Naive thymus-derived CD4-positive, alpha-beta T cell (primary cell): Measurements from ENCODE around the gene SH2D4B. TPM values are rescaled to one million over a fixed set of nuclear protein-coding genes. Genes with fewer than 3 reads are reported as not detected.

Experiments used
- ATAC-seq: fragments of 150-1000 bp; cut with Tn5 transposase; 2 replicates; pipeline ENCODE4 v1.10.0; 2021; ENCODE audit warnings: mild to moderate bottlenecking, moderate library complexity
- CTCF ChIA-PET: fragments of 350-600 bp; sonication (Branson Sonifier 250); formaldehyde crosslinking; loops from one replicate; lab custom pipeline; 2021; ENCODE audit warnings: antibody characterized with exemption; lab: Charles Lee
- POLR2A ChIA-PET: fragments of 350-600 bp; sonication (Branson Sonifier 250); formaldehyde crosslinking; loops from one replicate; lab custom pipeline; 2021; ENCODE audit warnings: antibody characterized with exemption, inconsistent platforms; lab: Charles Lee
- DNase-seq, 9 donors: peaks; one replicate each; pipeline versions ENCODE4 v3.0.0 to v3.0.0-alpha.2; 2020 to 2022; ENCODE audit warnings: mixed read lengths in 1 of 9
- H3K27ac ChIP-seq: one replicate; pipeline ENCODE4 v1.7.0; 2013; ENCODE audit warnings: mild to moderate bottlenecking, low read depth, low read length, moderate library complexity
- H3K27me3 ChIP-seq, 2 donors: one replicate each; pipeline ENCODE4 v1.7.0; 2013; ENCODE audit warnings: low read length in 2 of 2, mild to moderate bottlenecking in 2 of 2, moderate library complexity in 2 of 2; ENCODE audit not compliant: control insufficient read depth in 2 of 2, insufficient read depth in 2 of 2
- H3K36me3 ChIP-seq, 3 experiments: 1 replicate in 2 of 3; 2 replicates in 1 of 3; pipeline ENCODE4 v1.7.0; 2013; ENCODE audit warnings: low read length in 3 of 3, mild to moderate bottlenecking in 3 of 3, moderate library complexity in 1 of 3; ENCODE audit not compliant: insufficient read depth in 3 of 3, control insufficient read depth in 2 of 3
- H3K4me1 ChIP-seq, 2 donors: one replicate each; pipeline ENCODE4 v1.7.0; 2013; ENCODE audit warnings: low read length in 2 of 2, mild to moderate bottlenecking in 2 of 2, moderate library complexity in 1 of 2; ENCODE audit not compliant: control insufficient read depth in 2 of 2, insufficient read depth in 2 of 2
- H3K4me3 ChIP-seq: 2 replicates; pipeline ENCODE4 v1.7.0; 2013; ENCODE audit warnings: mild to moderate bottlenecking, low read length
- H3K9me3 ChIP-seq, 3 experiments: 1 replicate in 2 of 3; 2 replicates in 1 of 3; pipeline ENCODE4 v1.7.0; 2013; ENCODE audit warnings: low read length in 3 of 3; ENCODE audit not compliant: control insufficient read depth in 2 of 3
- H3K27ac Mint-ChIP-seq, 9 donors: one replicate each; pipeline ENCODE4 v1.8.0; 2020 to 2022; ENCODE audit warnings: mixed read lengths in 9 of 9, mild to moderate bottlenecking in 8 of 9, moderate library complexity in 5 of 9, inconsistent platforms in 2 of 9
- H3K27me3 Mint-ChIP-seq, 5 donors: one replicate each; pipeline ENCODE4 v1.8.0; 2021 to 2022; ENCODE audit warnings: mixed read lengths in 5 of 5, mild to moderate bottlenecking in 1 of 5
- H3K36me3 Mint-ChIP-seq, 5 donors: one replicate each; pipeline ENCODE4 v1.8.0; 2020 to 2022; ENCODE audit warnings: mixed read lengths in 5 of 5, mild to moderate bottlenecking in 3 of 5, inconsistent platforms in 1 of 5
- H3K4me1 Mint-ChIP-seq, 7 donors: one replicate each; pipeline ENCODE4 v1.8.0; 2020 to 2022; ENCODE audit warnings: mixed read lengths in 7 of 7, mild to moderate bottlenecking in 3 of 7, inconsistent platforms in 1 of 7
- H3K4me3 Mint-ChIP-seq, 10 donors: one replicate each; pipeline ENCODE4 v1.8.0; 2020 to 2022; ENCODE audit warnings: mild to moderate bottlenecking in 10 of 10, mixed read lengths in 10 of 10, moderate library complexity in 6 of 10, inconsistent platforms in 2 of 10
- H3K9me3 Mint-ChIP-seq, 11 donors: one replicate each; pipeline ENCODE4 v1.8.0; 2020 to 2022; ENCODE audit warnings: mixed read lengths in 11 of 11, mild to moderate bottlenecking in 4 of 11, inconsistent platforms in 1 of 11, moderate library complexity in 1 of 11
- intact Hi-C, 2 donors: fragments of 100-400 bp; cut with micrococcal nuclease; formaldehyde crosslinking; loops; one replicate each; pipeline ENCODE4 v1.15.1; 2023
- polyA plus RNA-seq, 2 donors: library from polyadenylated mRNA; unstranded; fragments of 300-500 nt; fragmentation: Illumina TruSeq; gene quantifications; one replicate each; pipeline ENCODE4 v1.2.3, GENCODE V29; 2021
- total RNA-seq, 6 experiments: library from RNA in 5 of 6; stranded (reverse) in 5 of 6; gene quantifications; 1 replicate in 5 of 6; 2 replicates in 1 of 6; pipeline ENCODE4 v1.2.3 and lab custom pipeline; 2021 to 2026

The SH2D4B gene
- total and polyA plus RNA-seq, 7 experiments from 2014 or later: 0.10 to 0.51 (median 0.14) TPM; not detected in 2

DNA sequence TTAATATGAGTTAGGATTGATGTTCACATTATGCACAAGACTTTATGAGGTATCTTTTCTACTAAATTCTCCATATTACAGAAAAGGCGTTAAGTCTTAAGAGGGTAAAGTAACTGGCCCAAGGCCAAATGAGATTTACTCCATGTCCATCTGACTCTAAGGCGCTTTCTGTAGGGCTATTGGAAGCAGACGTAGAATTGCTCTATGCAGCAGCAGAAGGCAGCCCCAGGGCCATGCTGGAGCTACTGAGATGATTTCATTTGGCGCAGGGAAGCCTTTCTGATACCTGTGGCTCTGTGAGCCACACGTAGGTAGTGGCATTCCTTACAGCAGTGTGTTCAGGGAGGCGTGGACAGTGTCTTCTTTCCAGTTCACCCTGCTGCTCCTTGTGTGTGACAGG, 133.1 kb downstream of the SH2D4B start:
- POLR2A ChIA-PET: no interaction called here
- Histone ChIP-seq H3K27ac (no peak overlapping the region), H3K4me1 (no peaks in the 10 kb centered on the region), H3K27me3 (no peaks in the 10 kb centered on the region), H3K4me3 (no peak overlapping the region), H3K9me3 (no peaks in the 10 kb centered on the region), H3K36me3 (no peaks in the 10 kb centered on the region)
- DNase-seq: no peak
- H3K4me1 Mint-ChIP-seq: peaks cover 0 to 2% (median 0%) of the 10 kb centered on the region in 7 donors
- H3K9me3 Mint-ChIP-seq: peaks cover 0 to 2% (median 0%) of the 10 kb centered on the region in 11 donors
- H3K4me3 Mint-ChIP-seq: no peak overlapping the region
- CTCF ChIA-PET: interaction anchor here (2.9 kb wide), 1 partner anchor 9 kb away, joined by 8 read pairs; no protein-coding TSS in a partner anchor
- no peak overlapping the region for H3K27ac Mint-ChIP-seq
- peaks cover 0 to 14% (median 0%) of the 10 kb centered on the region in 5 donors for H3K27me3 Mint-ChIP-seq
- intact Hi-C loops: no loop called here
- H3K36me3 Mint-ChIP-seq: no peaks in the 10 kb centered on the region
- ATAC-seq: no peak

DNA sequence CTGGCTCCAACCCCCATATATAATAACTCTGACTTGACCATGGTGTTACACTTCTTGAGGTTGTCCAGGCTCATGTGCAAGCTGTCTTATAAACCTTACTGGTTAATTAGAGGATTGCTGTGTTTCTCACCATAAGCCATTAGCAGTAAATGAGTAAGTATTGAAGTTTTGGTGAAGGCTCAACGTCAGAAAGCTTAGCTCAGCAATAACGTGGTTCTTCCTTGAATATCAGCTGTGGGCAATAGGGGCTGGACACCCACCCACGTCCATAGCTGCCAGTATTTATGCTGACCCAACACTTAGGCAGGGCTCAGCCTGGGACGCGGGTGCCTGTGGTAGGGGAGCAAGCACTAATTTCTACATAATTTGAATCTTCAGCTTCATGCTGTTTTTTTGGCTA, 134.1 kb downstream of the SH2D4B start:
- intact Hi-C loops: no loop called here
- Mint-ChIP-seq H3K4me1 (peaks cover 0 to 2% (median 0%) of the 10 kb centered on the region in 7 donors), H3K36me3 (no peaks in the 10 kb centered on the region), H3K27ac (no peak overlapping the region), H3K4me3 (no peak overlapping the region), H3K27me3 (peaks cover 0 to 12% (median 0%) of the 10 kb centered on the region in 5 donors), H3K9me3 (peaks cover 0 to 2% (median 0%) of the 10 kb centered on the region in 11 donors)
- no peak for DNase-seq
- H3K9me3 ChIP-seq: no peaks in the 10 kb centered on the region
- no peaks in the 10 kb centered on the region for H3K27me3 ChIP-seq
- ChIA-PET CTCF (interaction anchor here (2.9 kb wide), 1 partner anchor 10 kb away, joined by 8 read pairs; no protein-coding TSS in a partner anchor), POLR2A (no interaction called here)
- no peak for ATAC-seq
- H3K27ac ChIP-seq: no peak overlapping the region
- H3K4me1 ChIP-seq: no peaks in the 10 kb centered on the region
- no peaks in the 10 kb centered on the region for H3K36me3 ChIP-seq
- no peak overlapping the region for H3K4me3 ChIP-seq

DNA sequence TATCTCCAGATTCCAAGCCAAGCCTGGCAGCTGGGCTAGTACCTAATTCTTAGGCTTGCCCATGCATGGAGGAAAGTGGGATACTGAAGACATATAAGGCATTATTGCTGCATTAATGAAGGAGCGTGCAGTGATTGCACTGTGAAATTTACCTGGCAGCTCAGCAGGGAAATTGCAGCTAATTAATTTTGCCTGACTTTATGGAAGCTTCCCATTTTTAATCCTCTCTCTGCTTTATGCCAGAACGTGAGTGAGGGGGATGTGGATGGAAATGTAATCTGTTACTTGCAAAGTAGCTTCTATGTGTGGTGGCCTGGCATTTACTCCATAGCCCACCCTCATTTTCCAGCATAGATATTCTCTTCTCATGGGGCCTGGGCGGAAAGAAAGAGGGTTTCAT, 134.9 kb downstream of the SH2D4B start:
- ATAC-seq: no peak
- H3K4me3 Mint-ChIP-seq: no peak overlapping the region
- ChIA-PET POLR2A (no interaction called here), CTCF (interaction anchor here (2.9 kb wide), 1 partner anchor 10 kb away, joined by 8 read pairs; no protein-coding TSS in a partner anchor)
- H3K4me1 Mint-ChIP-seq: peaks cover 0 to 2% (median 0%) of the 10 kb centered on the region in 7 donors
- Histone ChIP-seq H3K4me1 (no peaks in the 10 kb centered on the region), H3K4me3 (no peak overlapping the region), H3K9me3 (no peaks in the 10 kb centered on the region), H3K27me3 (no peaks in the 10 kb centered on the region), H3K36me3 (no peaks in the 10 kb centered on the region), H3K27ac (no peak overlapping the region)
- H3K36me3 Mint-ChIP-seq: no peaks in the 10 kb centered on the region
- intact Hi-C loops: no loop called here
- H3K27me3 Mint-ChIP-seq: peaks cover 0 to 12% (median 0%) of the 10 kb centered on the region in 5 donors
- peaks cover 0 to 2% (median 0%) of the 10 kb centered on the region in 11 donors for H3K9me3 Mint-ChIP-seq
- no peak for DNase-seq
- no peak overlapping the region for H3K27ac Mint-ChIP-seq

DNA sequence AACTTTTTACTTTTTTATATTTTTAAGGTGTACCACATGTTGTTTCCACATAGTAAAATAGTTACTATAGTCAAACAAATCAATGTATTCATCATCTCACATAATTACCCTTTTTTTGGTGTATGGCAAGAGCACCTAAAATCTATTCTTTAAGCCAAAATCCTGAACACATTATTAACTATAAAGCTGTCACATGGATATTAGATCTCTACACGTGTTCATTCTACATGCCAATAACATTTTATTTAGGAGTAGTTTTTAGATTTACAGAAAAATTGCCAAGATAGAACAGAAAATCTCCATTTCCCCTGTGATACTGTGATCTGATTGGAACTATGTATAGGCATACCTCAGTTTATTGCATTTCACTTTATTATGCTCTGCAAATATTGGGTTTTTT, 137.1 kb downstream of the SH2D4B start:
- Mint-ChIP-seq H3K36me3 (no peaks in the 10 kb centered on the region), H3K27ac (no peak overlapping the region), H3K4me3 (no peak overlapping the region), H3K4me1 (no peaks in the 10 kb centered on the region), H3K27me3 (peaks cover 5 to 13% (median 5%) of the 10 kb centered on the region in 5 donors), H3K9me3 (peaks cover 0 to 2% (median 0%) of the 10 kb centered on the region in 11 donors)
- no peaks in the 10 kb centered on the region for H3K4me1 ChIP-seq
- H3K9me3 ChIP-seq: no peaks in the 10 kb centered on the region
- H3K36me3 ChIP-seq: no peaks in the 10 kb centered on the region
- intact Hi-C loops: no loop called here
- H3K4me3 ChIP-seq: no peak overlapping the region
- H3K27ac ChIP-seq: no peak overlapping the region
- CTCF ChIA-PET: interaction anchor here (0.8 kb wide), 1 partner anchor 262 kb away, joined by 3 read pairs; no protein-coding TSS in a partner anchor
- POLR2A ChIA-PET: no interaction called here
- DNase-seq: no peak
- H3K27me3 ChIP-seq: no peaks in the 10 kb centered on the region
- ATAC-seq: no peak

DNA sequence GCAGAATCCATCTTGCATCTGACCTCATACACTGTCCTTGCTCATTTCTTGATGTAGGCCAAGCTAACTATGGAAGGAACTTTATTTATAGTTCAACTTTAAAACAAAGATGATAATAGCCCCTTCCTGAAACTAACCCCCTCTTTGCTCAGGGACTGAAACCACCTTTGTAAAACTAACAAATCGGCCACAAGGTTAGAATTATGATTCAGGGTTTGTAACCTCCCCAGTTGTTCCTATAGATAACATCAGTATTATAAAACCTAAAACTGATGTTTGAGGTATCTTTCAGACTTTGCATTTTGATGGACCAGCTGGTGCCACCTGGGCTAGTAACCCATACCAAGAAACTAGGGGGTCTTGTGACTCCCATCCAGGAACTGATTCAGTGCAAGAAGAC, 143.4 kb downstream of the SH2D4B start:
- H3K4me3 Mint-ChIP-seq: no peak overlapping the region
- H3K4me1 Mint-ChIP-seq: peaks cover 0 to 4% (median 0%) of the 10 kb centered on the region in 7 donors
- H3K9me3 ChIP-seq: no peaks in the 10 kb centered on the region
- ChIA-PET POLR2A (no interaction called here), CTCF (no interaction called here)
- no peak for DNase-seq
- H3K27ac ChIP-seq: no peak overlapping the region
- intact Hi-C loops: loop anchor here in 1 of 2 donors (5.0 kb wide), 1 partner anchor 144 kb away; the partner anchor contains the start of gene SH2D4B
- H3K9me3 Mint-ChIP-seq: no peaks in the 10 kb centered on the region
- H3K36me3 ChIP-seq: no peaks in the 10 kb centered on the region
- H3K36me3 Mint-ChIP-seq: no peaks in the 10 kb centered on the region
- H3K27me3 Mint-ChIP-seq: peaks cover 4 to 8% (median 5%) of the 10 kb centered on the region in 5 donors
- no peaks in the 10 kb centered on the region for H3K4me1 ChIP-seq
- ATAC-seq: no peak
- no peak overlapping the region for H3K27ac Mint-ChIP-seq
- H3K4me3 ChIP-seq: no peak overlapping the region
- H3K27me3 ChIP-seq: no peaks in the 10 kb centered on the region

DNA sequence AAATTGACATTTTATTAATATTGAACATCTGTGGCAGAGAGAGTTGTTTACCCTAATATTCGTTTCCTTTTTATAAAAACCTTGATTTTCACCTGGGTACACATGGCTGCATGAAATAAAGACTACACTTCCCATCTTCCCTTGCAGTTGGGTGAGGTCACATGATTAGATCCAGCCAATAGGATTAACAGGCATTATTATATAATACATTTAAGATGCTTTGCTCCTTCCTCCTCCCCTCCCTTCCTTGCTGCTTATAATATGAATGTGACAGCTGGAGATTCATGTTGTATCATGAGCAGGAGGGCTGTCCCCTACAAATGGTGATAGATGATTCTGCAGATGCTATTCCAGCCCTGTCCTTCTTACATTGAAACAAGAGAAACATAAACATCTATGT, 146.6 kb downstream of the SH2D4B start:
- H3K27me3 Mint-ChIP-seq: peaks cover 0 to 3% (median 0%) of the 10 kb centered on the region in 5 donors
- no peaks in the 10 kb centered on the region for H3K9me3 Mint-ChIP-seq
- H3K4me1 ChIP-seq: no peaks in the 10 kb centered on the region
- H3K4me3 Mint-ChIP-seq: no peak overlapping the region
- H3K9me3 ChIP-seq: no peaks in the 10 kb centered on the region
- no peak overlapping the region for H3K27ac ChIP-seq
- no peaks in the 10 kb centered on the region for H3K27me3 ChIP-seq
- H3K27ac Mint-ChIP-seq: peak overlapping the region in 2 of 9 donors; percentile 19 to 54
- ATAC-seq: peak; percentile 86
- H3K4me3 ChIP-seq: no peak overlapping the region
- DNase-seq: peak in 7 of 9 donors; percentile 42 to 71 (median 57)
- peaks cover 0 to 4% (median 0%) of the 10 kb centered on the region in 7 donors for H3K4me1 Mint-ChIP-seq
- intact Hi-C loops: loop anchor here in 1 of 2 donors (5.0 kb wide), 1 partner anchor 147 kb away; the partner anchor contains the start of gene SH2D4B
- POLR2A ChIA-PET: no interaction called here
- H3K36me3 ChIP-seq: no peaks in the 10 kb centered on the region
- H3K36me3 Mint-ChIP-seq: no peaks in the 10 kb centered on the region
- CTCF ChIA-PET: no interaction called here

DNA sequence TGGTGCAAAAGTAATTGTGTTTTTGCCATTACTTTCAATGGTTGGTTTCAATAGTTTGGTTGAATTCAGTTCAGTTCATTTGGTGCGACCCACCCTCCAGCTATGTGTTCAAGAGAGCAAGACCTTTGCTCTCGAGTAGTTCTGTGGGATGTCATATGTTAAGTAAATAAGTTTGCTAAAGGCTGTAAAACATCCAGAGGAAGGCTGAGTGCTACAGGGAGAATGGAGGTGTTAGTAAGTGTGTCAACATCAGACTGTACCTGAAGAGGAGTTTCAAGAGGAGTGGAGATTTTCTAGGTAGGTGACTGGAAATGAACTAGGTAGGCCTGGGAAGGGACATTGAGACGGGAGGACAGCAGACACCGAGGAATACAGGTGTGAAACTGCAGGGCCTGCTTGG, 147.7 kb downstream of the SH2D4B start:
- CTCF ChIA-PET: interaction anchor here (1.5 kb wide), 1 partner anchor 22 kb away, joined by 4 read pairs; no protein-coding TSS in a partner anchor
- POLR2A ChIA-PET: no interaction called here
- Histone ChIP-seq H3K9me3 (no peaks in the 10 kb centered on the region), H3K4me3 (no peak overlapping the region), H3K36me3 (no peaks in the 10 kb centered on the region), H3K27me3 (no peaks in the 10 kb centered on the region), H3K4me1 (no peaks in the 10 kb centered on the region), H3K27ac (no peak overlapping the region)
- Mint-ChIP-seq H3K4me3 (no peak overlapping the region), H3K9me3 (no peaks in the 10 kb centered on the region), H3K27ac (peak overlapping the region in 1 of 9 donors; percentile 26), H3K36me3 (no peaks in the 10 kb centered on the region), H3K4me1 (peaks cover 0 to 4% (median 0%) of the 10 kb centered on the region in 7 donors), H3K27me3 (peaks cover 2 to 7% (median 3%) of the 10 kb centered on the region in 5 donors)
- DNase-seq (no peak), ATAC-seq (no peak)
- intact Hi-C loops: no loop called here
